MCF 10A (cell line): ENCODE results near the gene SULT1C2. TPM values are rescaled to one million over a fixed set of nuclear protein-coding genes. Genes with fewer than 3 reads are reported as not detected.

ENCODE experiments used
- BruUV-seq: library from RNA; stranded (reverse); fragments of 400-500 nt; replicated peaks from 2 replicates; lab custom pipeline; 2021; lab: Mats Ljungman, UMichigan
- CTCF ChIA-PET: fragments of 300-600 bp; sonication (Branson Sonifier 250); formaldehyde crosslinking; extraction: SDS; loops from one replicate; lab custom pipeline; 2021; ENCODE audit warnings: antibody characterized with exemption, inconsistent platforms; lab: Yijun Ruan, JAX
- POLR2A ChIA-PET: fragments of 300-600, 350-650 bp; sonication (Branson Sonifier 250); formaldehyde crosslinking; extraction: SDS; loops from one replicate; lab custom pipeline; 2020; ENCODE audit warnings: antibody characterized with exemption, inconsistent platforms; lab: Yijun Ruan, JAX
- DNase-seq: peaks from one replicate; pipeline ENCODE4 v3.0.0-alpha.2; 2018; ENCODE audit not compliant: unreplicated experiment
- H3K27ac Mint-ChIP-seq: one replicate; pipeline ENCODE4 v1.8.0; 2022; ENCODE audit warnings: mild to moderate bottlenecking, low read depth, mixed read lengths; ENCODE audit not compliant: unreplicated experiment
- H3K27me3 Mint-ChIP-seq: one replicate; pipeline ENCODE4 v1.8.0; 2022; ENCODE audit warnings: mixed read lengths; ENCODE audit not compliant: insufficient read depth, unreplicated experiment
- H3K36me3 Mint-ChIP-seq: one replicate; pipeline ENCODE4 v1.8.0; 2022; ENCODE audit warnings: mild to moderate bottlenecking, moderate library complexity, mixed read lengths; ENCODE audit not compliant: insufficient read depth, unreplicated experiment
- H3K4me1 Mint-ChIP-seq: one replicate; pipeline ENCODE4 v1.8.0; 2022; ENCODE audit warnings: mixed read lengths; ENCODE audit not compliant: insufficient read depth, unreplicated experiment
- H3K4me3 Mint-ChIP-seq: one replicate; pipeline ENCODE4 v1.8.0; 2022; ENCODE audit warnings: mild to moderate bottlenecking, moderate library complexity, mixed read lengths; ENCODE audit not compliant: unreplicated experiment
- H3K9me3 Mint-ChIP-seq: one replicate; pipeline ENCODE4 v1.8.0; 2022; ENCODE audit warnings: mixed read lengths; ENCODE audit not compliant: unreplicated experiment
- intact Hi-C: fragments of 100-400 bp; cut with micrococcal nuclease; formaldehyde crosslinking; loops from 2 replicates; pipeline ENCODE4 v1.14.1; 2022
- total RNA-seq: library from RNA; stranded (reverse); gene quantifications from 2 replicates; pipeline ENCODE4 v1.2.3, GENCODE V29; 2022
- TF ChIP-seq, protein P1 (sequence below): fragments of 200-600 bp; IDR thresholded peaks from one replicate; pipeline ENCODE4 v1.8.0; 2022; ENCODE audit warnings: antibody characterized with exemption, mild to moderate bottlenecking; ENCODE audit not compliant: unreplicated experiment

SULT1C2 gene
- total RNA-seq, 1 experiment from 2014 or later: not detected

DNA sequence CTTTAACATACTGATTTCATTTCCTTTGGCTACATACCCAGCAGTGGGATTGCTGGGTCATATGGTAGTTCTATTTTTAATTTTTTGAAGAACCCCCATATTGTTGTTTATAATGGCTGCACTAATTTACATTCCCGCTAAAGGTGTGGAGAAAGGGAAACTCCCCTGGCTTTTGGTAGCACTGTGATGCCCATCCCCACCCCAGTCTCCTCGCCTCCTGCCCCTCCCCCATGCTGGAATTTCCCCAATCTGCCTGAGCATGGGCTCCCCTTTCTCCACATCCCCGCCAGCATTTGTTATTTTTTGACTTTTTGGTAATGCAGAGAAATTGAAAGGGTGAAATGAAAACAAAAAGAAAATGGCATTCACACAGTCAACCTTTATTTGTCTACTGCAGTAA is 59.1 kb downstream of the SULT1C2 start:
- Mint-ChIP-seq H3K27me3 (no peaks in the 10 kb centered on the region), H3K27ac (no peak overlapping the region), H3K36me3 (no peaks in the 10 kb centered on the region), H3K9me3 (peaks cover 6% of the 10 kb centered on the region), H3K4me3 (no peak overlapping the region), H3K4me1 (peaks cover 6% of the 10 kb centered on the region)
- intact Hi-C loops: loop anchor here (5.0 kb wide), 1 partner anchor 145 kb away; no protein-coding TSS in a partner anchor
- BruUV-seq: no TSS peak
- TF ChIP-seq, protein P1, sequence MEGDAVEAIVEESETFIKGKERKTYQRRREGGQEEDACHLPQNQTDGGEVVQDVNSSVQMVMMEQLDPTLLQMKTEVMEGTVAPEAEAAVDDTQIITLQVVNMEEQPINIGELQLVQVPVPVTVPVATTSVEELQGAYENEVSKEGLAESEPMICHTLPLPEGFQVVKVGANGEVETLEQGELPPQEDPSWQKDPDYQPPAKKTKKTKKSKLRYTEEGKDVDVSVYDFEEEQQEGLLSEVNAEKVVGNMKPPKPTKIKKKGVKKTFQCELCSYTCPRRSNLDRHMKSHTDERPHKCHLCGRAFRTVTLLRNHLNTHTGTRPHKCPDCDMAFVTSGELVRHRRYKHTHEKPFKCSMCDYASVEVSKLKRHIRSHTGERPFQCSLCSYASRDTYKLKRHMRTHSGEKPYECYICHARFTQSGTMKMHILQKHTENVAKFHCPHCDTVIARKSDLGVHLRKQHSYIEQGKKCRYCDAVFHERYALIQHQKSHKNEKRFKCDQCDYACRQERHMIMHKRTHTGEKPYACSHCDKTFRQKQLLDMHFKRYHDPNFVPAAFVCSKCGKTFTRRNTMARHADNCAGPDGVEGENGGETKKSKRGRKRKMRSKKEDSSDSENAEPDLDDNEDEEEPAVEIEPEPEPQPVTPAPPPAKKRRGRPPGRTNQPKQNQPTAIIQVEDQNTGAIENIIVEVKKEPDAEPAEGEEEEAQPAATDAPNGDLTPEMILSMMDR: no peak
- DNase-seq: no peak
- ChIA-PET CTCF (interaction anchor here (1.0 kb wide), 1 partner anchor 289 kb away, joined by 3 read pairs; no protein-coding TSS in a partner anchor), POLR2A (no interaction called here)

DNA sequence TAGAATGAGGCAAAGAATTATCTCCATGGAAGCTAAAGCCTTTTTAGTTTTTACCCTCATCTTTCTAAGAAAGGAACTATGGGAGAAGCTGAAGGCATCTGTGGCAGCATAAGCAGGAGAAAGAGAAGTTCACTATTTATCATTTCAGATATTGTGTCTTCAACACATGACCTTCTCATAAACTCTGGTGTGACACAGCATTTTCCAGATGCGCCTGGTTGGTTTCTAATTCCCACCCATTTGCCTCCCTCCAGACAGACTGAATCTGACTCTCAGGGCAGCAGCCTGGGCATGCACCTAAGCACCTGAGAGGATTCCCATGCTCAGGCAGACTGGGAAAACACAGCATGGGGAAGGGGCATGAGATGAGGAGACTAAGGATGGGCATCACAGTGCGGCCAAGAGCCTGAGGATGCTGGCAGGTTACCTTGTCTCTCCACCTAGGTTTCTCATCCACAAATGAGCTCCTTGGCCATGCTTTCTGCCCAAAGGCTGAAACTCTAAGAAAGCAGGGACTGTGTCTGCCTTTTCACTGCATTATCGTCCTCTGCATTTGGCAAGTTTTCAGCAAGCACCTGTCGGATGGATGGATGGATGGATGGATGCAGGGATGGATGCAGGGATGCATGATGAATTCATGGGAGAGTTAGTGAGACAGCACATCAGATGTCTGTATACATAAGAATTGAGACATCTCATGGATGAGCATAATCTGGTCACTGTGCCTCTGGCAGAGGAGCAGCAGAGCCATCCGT is 60.3 kb downstream of the SULT1C2 start:
- CTCF ChIA-PET: interaction anchor here (0.6 to 1.2 kb wide), 5 partner anchors 32 to 285 kb away, joined by 3 to 7 read pairs (median 3); no protein-coding TSS in a partner anchor
- no peak for DNase-seq
- Mint-ChIP-seq H3K36me3 (no peaks in the 10 kb centered on the region), H3K4me1 (peaks cover 6% of the 10 kb centered on the region), H3K9me3 (no peaks in the 10 kb centered on the region), H3K27me3 (no peaks in the 10 kb centered on the region), H3K27ac (no peak overlapping the region), H3K4me3 (no peak overlapping the region)
- no TSS peak for BruUV-seq
- TF ChIP-seq, protein P1: no peak
- POLR2A ChIA-PET: interaction anchor here (0.7 kb wide), 1 partner anchor 33 kb away, joined by 3 read pairs; no protein-coding TSS in a partner anchor
- intact Hi-C loops: loop anchor here (5.0 kb wide), 1 partner anchor 143 kb away; no protein-coding TSS in a partner anchor

DNA sequence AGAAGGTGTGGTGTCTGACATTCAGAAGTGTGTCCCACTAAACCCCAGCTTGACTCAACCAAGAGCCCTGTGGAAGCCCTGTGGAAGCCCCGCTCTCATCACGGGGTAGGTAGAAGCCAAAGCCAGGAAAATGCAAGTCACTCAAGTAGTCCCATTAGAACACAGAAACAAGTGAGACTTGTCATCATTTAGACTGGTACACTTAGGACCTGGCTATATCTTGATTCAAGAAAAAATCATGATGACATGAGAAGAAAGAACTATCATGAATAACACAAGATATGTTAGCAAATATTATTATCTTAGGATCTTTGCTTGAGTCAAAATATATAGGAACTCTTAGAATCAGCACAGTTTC is 60.9 kb downstream of the SULT1C2 start:
- TF ChIP-seq, protein P1: no peak
- CTCF ChIA-PET: interaction anchor here (1.1 to 1.2 kb wide), 2 partner anchors 33 to 234 kb away, joined by 3 to 7 read pairs; no protein-coding TSS in a partner anchor
- no peak for DNase-seq
- BruUV-seq: no TSS peak
- intact Hi-C loops: loop anchor here (5.0 kb wide), 1 partner anchor 143 kb away; no protein-coding TSS in a partner anchor
- POLR2A ChIA-PET: no interaction called here
- Mint-ChIP-seq H3K4me3 (no peak overlapping the region), H3K9me3 (no peaks in the 10 kb centered on the region), H3K27me3 (no peaks in the 10 kb centered on the region), H3K27ac (no peak overlapping the region), H3K36me3 (no peaks in the 10 kb centered on the region), H3K4me1 (peaks cover 6% of the 10 kb centered on the region)

DNA sequence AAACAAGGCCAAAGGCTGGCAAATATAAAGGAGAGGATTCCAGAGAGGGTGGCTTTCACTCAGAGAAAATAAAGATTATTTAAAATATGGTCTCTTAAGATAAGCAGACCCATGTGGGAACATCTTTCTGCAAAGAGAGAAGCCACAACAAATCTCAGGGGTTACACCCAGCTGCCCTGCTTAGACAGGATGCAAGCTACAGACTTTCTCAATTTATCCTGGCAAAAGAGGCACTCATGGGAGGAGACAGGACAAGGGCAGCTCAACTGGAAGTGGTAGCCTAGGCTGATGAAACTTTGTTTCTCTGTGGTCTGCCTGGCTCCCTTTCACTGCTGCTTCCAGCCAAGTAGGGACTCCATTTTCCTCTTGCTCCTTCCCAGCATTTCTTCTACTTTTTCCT is 63.2 kb downstream of the SULT1C2 start:
- H3K27me3 Mint-ChIP-seq: no peaks in the 10 kb centered on the region
- H3K4me1 Mint-ChIP-seq: peaks cover 6% of the 10 kb centered on the region
- TF ChIP-seq, protein P1: no peak
- no peak overlapping the region for H3K27ac Mint-ChIP-seq
- no peaks in the 10 kb centered on the region for H3K36me3 Mint-ChIP-seq
- DNase-seq: peak; percentile 11
- ChIA-PET POLR2A (no interaction called here), CTCF (interaction anchor here (1.2 to 2.4 kb wide), 6 partner anchors 10 to 285 kb away, joined by 4 to 19 read pairs (median 6); no protein-coding TSS in a partner anchor)
- H3K4me3 Mint-ChIP-seq: no peak overlapping the region
- H3K9me3 Mint-ChIP-seq: no peaks in the 10 kb centered on the region
- BruUV-seq: no TSS peak
- intact Hi-C loops: loop anchor here (5.0 to 10.0 kb wide), 2 partner anchors 137 to 370 kb away; no protein-coding TSS in a partner anchor
